Prostate gland (tissue), 2 donors: Measurements from ENCODE around the gene CEP44. TPM values are rescaled to one million over a fixed set of nuclear protein-coding genes. Genes with fewer than 3 reads are reported as not detected.
"Not testable (repeated sequence)": the region's sequence is repeated elsewhere in the genome, so short reads cannot be mapped to it uniquely, and the experiment has no call there.

Experiments used
- DNase-seq: peaks from one replicate; pipeline ENCODE4 v3.0.0-alpha.2; 2019; ENCODE audit warnings: low spot score
- H3K27ac ChIP-seq, 2 donors: fragments of 200-600 bp; sonication (generic); 2 replicates each; pipeline ENCODE4 v1.5.1; 2017 to 2019
- H3K27me3 ChIP-seq: fragments of 200-600 bp; sonication (generic); replicated peaks from 2 replicates; pipeline ENCODE4 v1.5.1; 2019; ENCODE audit not compliant: insufficient read depth
- H3K36me3 ChIP-seq, 2 donors: fragments of 200-600 bp; sonication (generic); 1 replicate in 1 of 2; 2 replicates in 1 of 2; pipeline versions ENCODE4 v1.5.1 to v1.8.1; 2017 to 2019
- H3K4me1 ChIP-seq: fragments of 200-600 bp; sonication (generic); replicated peaks from 2 replicates; pipeline ENCODE4 v1.5.1; 2019
- H3K4me3 ChIP-seq, 2 donors: fragments of 200-600 bp; sonication (generic); 2 replicates each; pipeline ENCODE4 v1.5.1; 2017 to 2019
- H3K9me3 ChIP-seq: fragments of 200-600 bp; sonication (generic); 2 replicates; pipeline ENCODE4 v1.5.1; 2017
- CTCF ChIP-seq, 4 experiments: fragments of 200-600 bp in 2 of 4; fragments of 450-650 bp in 2 of 4; sonication (generic) in 2 of 4; IDR thresholded peaks; 1 replicate in 3 of 4; 2 replicates in 1 of 4; pipeline ENCODE4 v1.5.1; 2016 to 2019; ENCODE audit warnings: antibody characterized with exemption in 4 of 4, mild to moderate bottlenecking in 2 of 4, moderate library complexity in 2 of 4
- POLR2A ChIP-seq: fragments of 450-650 bp; IDR thresholded peaks from one replicate; pipeline ENCODE4 v1.6.1; 2016; ENCODE audit warnings: antibody characterized with exemption, mild to moderate bottlenecking
- POLR2AphosphoS5 ChIP-seq: sonication (generic); formaldehyde crosslinking; IDR thresholded peaks from one replicate; pipeline ENCODE4 v1.6.1; 2017; ENCODE audit warnings: antibody characterized with exemption
- WGBS: methylation state at CpG from one replicate; pipeline ENCODE4 v1.1.5; 2018; 5-methylcytosine and 5-hydroxymethylcytosine counted together
- intact Hi-C: fragments of 100-400 bp; cut with DNase I; formaldehyde crosslinking; loops from one replicate; pipeline ENCODE4 v1.14.2; 2022
- total RNA-seq, 2 donors: library from RNA; depleted of rRNA; stranded (reverse); fragments of >200 nt; gene quantifications; one replicate each; pipeline ENCODE4 v1.1.0, GENCODE V29; 2016

CEP44 gene
- total RNA-seq, 2 donors from 2014 or later = 13.7 to 14.3 TPM

DNA sequence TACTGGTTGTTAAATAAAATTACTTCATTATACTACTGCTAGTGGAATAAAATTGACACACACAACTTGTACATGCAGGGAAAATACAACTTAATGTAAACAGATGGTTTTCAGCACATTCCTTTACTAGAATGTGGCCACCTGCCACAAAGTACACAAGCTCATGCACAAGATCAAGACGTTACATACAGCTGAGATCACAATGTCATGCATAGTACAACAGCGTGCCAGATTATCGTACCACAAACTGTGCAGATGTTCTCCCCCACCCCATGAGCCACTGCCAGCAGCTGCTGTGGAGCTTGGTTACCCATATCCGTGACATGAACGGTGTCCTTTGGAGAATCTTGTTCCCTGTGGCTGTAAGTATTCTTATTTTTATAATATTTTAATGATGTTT, 27.9 kb upstream of the CEP44 start:
- no peaks in the 10 kb centered on the region for H3K36me3 ChIP-seq
- no peak for DNase-seq
- 80% methylated on average over 5 of the region's 5 CpGs for WGBS
- no peaks in the 10 kb centered on the region for H3K4me1 ChIP-seq
- H3K4me3 ChIP-seq = no peak overlapping the region
- TF ChIP-seq POLR2A (no peak), POLR2AphosphoS5 (no peak), CTCF (IDR thresholded peaks at IDR 0.05) (no peak)
- H3K9me3 ChIP-seq = no peaks in the 10 kb centered on the region
- intact Hi-C loops = no loop called here
- H3K27ac ChIP-seq = no peak overlapping the region
- no peaks in the 10 kb centered on the region for H3K27me3 ChIP-seq

- DNase-seq = no peak
- TF ChIP-seq CTCF (IDR thresholded peaks at IDR 0.05) (no peak), POLR2AphosphoS5 (no peak), POLR2A (no peak)
- WGBS = 85% methylated on average over 1 of the region's 1 CpG
- no peak overlapping the region for H3K27ac ChIP-seq
- H3K27me3 ChIP-seq = no peaks in the 10 kb centered on the region
- intact Hi-C loops = no loop called here
- H3K36me3 ChIP-seq = no peaks in the 10 kb centered on the region
- no peak overlapping the region for H3K4me3 ChIP-seq
- no peaks in the 10 kb centered on the region for H3K9me3 ChIP-seq
- H3K4me1 ChIP-seq = no peaks in the 10 kb centered on the region
Measured at GRCh38 chr4:174256277-174256713, 27.4 kb upstream of the CEP44 start.

GRCh38 chr4:174259580-174259979, 24.1 kb upstream of the CEP44 start:
- Histone ChIP-seq H3K4me3 (no peak overlapping the region), H3K27ac (no peak overlapping the region), H3K9me3 (no peaks in the 10 kb centered on the region), H3K27me3 (no peaks in the 10 kb centered on the region), H3K36me3 (no peaks in the 10 kb centered on the region), H3K4me1 (no peaks in the 10 kb centered on the region)
- intact Hi-C loops = no loop called here
- no peak for DNase-seq
- TF ChIP-seq POLR2A (no peak), POLR2AphosphoS5 (no peak), CTCF (IDR thresholded peaks at IDR 0.05) (no peak)

GRCh38 chr4:174260099-174260498, 23.6 kb upstream of the CEP44 start:
- no peak for DNase-seq
- 35% methylated on average over 3 of the region's 3 CpGs for WGBS
- intact Hi-C loops = no loop called here

DNA sequence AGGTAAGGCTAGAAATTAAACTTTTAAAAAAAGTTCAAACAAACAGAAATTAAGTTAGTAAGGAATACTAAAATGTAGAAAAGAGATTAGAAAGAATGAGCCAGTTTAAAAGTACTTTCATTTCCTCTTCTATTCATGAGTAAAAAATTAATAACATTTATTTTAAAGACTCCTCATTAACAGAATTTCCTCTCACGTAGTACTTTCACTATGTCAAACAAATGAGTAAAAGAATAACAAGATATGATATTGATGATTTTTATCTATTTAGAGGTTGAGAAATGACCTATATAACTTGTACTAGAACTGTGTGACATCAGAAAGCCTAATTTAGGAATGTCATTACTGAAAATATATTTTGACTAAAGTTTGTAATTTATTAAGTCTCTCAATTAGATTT, 22.3 kb upstream of the CEP44 start:
- H3K27ac ChIP-seq, H3K4me1 ChIP-seq, H3K4me3 ChIP-seq, H3K27me3 ChIP-seq, intact Hi-C loops, H3K9me3 ChIP-seq, DNase-seq, H3K36me3 ChIP-seq: not testable (repeated sequence)
- 72% methylated on average over 1 of the region's 1 CpG for WGBS

More at GRCh38 chr4:174260099-174260498, 23.6 kb upstream of the CEP44 start:
- H3K4me1 ChIP-seq = no peaks in the 10 kb centered on the region
- no peaks in the 10 kb centered on the region for H3K9me3 ChIP-seq
- TF ChIP-seq POLR2A = no peak
- TF ChIP-seq POLR2AphosphoS5 = no peak
- no peak for TF ChIP-seq CTCF (IDR thresholded peaks at IDR 0.05)
- H3K36me3 ChIP-seq = no peaks in the 10 kb centered on the region
- H3K27ac ChIP-seq = no peak overlapping the region
- no peak overlapping the region for H3K4me3 ChIP-seq
- no peaks in the 10 kb centered on the region for H3K27me3 ChIP-seq
